SK-N-SH (cell line): ENCODE measurements around the gene UBE2E2. TPM values are rescaled to one million over a fixed set of nuclear protein-coding genes. Genes with fewer than 3 reads are reported as not detected.

Experiments used
- CTCF ChIA-PET: fragments of 300-600, 350-600 bp; formaldehyde crosslinking; extraction: SDS; loops from one replicate; lab custom pipeline; 2021; lab: Yijun Ruan, JAX
- POLR2A ChIA-PET: fragments of 350-600 bp; sonication (Branson Sonifier 250); formaldehyde crosslinking; extraction: SDS; loops from one replicate; lab custom pipeline; 2020; ENCODE audit warnings: antibody characterized with exemption, inconsistent platforms; lab: Yijun Ruan, JAX
- DNase-seq: peaks from one replicate; pipeline ENCODE4 v3.0.0; 2012
- H2AFZ ChIP-seq: fragments of 200-600 bp; sonication (generic); 2 replicates; pipeline ENCODE4 v1.8.1; 2016; ENCODE audit warnings: antibody characterized with exemption, mild to moderate bottlenecking, low read depth
- H3F3A ChIP-seq: fragments of 200-600 bp; sonication (generic); replicated peaks from 2 replicates; pipeline ENCODE3; 2016; ENCODE audit warnings: antibody characterized with exemption, mild to moderate bottlenecking; ENCODE audit not compliant: insufficient read depth
- H3K27ac ChIP-seq, 2 experiments: fragments of 200-500 bp in 1 of 2; fragments of 200-600 bp in 1 of 2; sonication (Bioruptor generic) in 1 of 2; sonication (generic), shearing (Covaris generic) in 1 of 2; 2 replicates each; pipeline versions ENCODE4 v1.5.1 to v1.6.1; 2014 to 2016; ENCODE audit warnings: low read depth in 2 of 2, inconsistent platforms in 1 of 2, low read length in 1 of 2, mild to moderate bottlenecking in 1 of 2, mixed read lengths in 1 of 2
- H3K27me3 ChIP-seq: fragments of 200-600 bp; sonication (generic), shearing (Covaris generic); 2 replicates; pipeline ENCODE4 v1.6.1; 2016; ENCODE audit warnings: mixed run types; ENCODE audit not compliant: insufficient read depth
- H3K36me3 ChIP-seq, 2 experiments: fragments of 200-500 bp in 1 of 2; fragments of 200-600 bp in 1 of 2; sonication (Bioruptor generic) in 1 of 2; sonication (generic) in 1 of 2; replicated peaks in 1 of 2; 2 replicates each; pipeline versions ENCODE3 to v1.5.1; 2014 to 2016; ENCODE audit warnings: low read length in 1 of 2, mild to moderate bottlenecking in 1 of 2; ENCODE audit not compliant: insufficient read depth in 2 of 2, control insufficient read depth in 1 of 2
- H3K4me1 ChIP-seq, 2 experiments: fragments of 200-500 bp in 1 of 2; fragments of 200-600 bp in 1 of 2; sonication (Bioruptor generic) in 1 of 2; sonication (generic), shearing (Covaris generic) in 1 of 2; 2 replicates each; pipeline versions ENCODE4 v1.5.1 to v1.6.1; 2014 to 2016; ENCODE audit warnings: low read depth in 1 of 2, low read length in 1 of 2, mixed run types in 1 of 2; ENCODE audit not compliant: insufficient read depth in 2 of 2, control insufficient read depth in 1 of 2
- H3K4me2 ChIP-seq: fragments of 200-600 bp; sonication (generic), shearing (Covaris generic); 2 replicates; pipeline ENCODE4 v1.6.1; 2017; ENCODE audit warnings: mixed run types
- H3K4me3 ChIP-seq, 2 experiments: fragments of 200-500 bp in 1 of 2; fragments of 200-600 bp in 1 of 2; sonication (Bioruptor generic) in 1 of 2; sonication (generic), shearing (Covaris generic) in 1 of 2; 2 replicates each; pipeline versions ENCODE4 v1.5.1 to v1.8.1; 2014 to 2016; ENCODE audit warnings: low read depth in 2 of 2, inconsistent platforms in 1 of 2, low read length in 1 of 2, mild to moderate bottlenecking in 1 of 2, mixed read lengths in 1 of 2, moderate library complexity in 1 of 2
- H3K79me2 ChIP-seq: fragments of 200-600 bp; sonication (generic); 2 replicates; pipeline ENCODE4 v1.8.1; 2017; ENCODE audit warnings: mild to moderate bottlenecking; ENCODE audit not compliant: insufficient read depth
- H3K9ac ChIP-seq: fragments of 200-600 bp; sonication (generic); 2 replicates; pipeline ENCODE4 v1.6.1; 2017; ENCODE audit warnings: mixed run types
- H3K9me2 ChIP-seq: fragments of 200-600 bp; sonication (generic); 2 replicates; pipeline ENCODE4 v1.6.1; 2017; ENCODE audit warnings: mixed run types
- H3K9me3 ChIP-seq: fragments of 200-600 bp; sonication (generic); 2 replicates; pipeline ENCODE4 v1.6.1; 2017; ENCODE audit warnings: mixed run types, mild to moderate bottlenecking, moderate library complexity
- H4K20me1 ChIP-seq: fragments of 200-600 bp; sonication (generic); 2 replicates; pipeline ENCODE4 v1.6.1; 2017; ENCODE audit warnings: mild to moderate bottlenecking, mixed run types; ENCODE audit not compliant: insufficient read depth
- CHD2 ChIP-seq: fragments of 150-350 bp; IDR thresholded peaks from 2 replicates; pipeline ENCODE4 v1.6.1; 2018; ENCODE audit warnings: low read length; ENCODE audit not compliant: partially characterized antibody
- CTCF ChIP-seq: fragments of 200-600 bp; sonication (generic); IDR thresholded peaks from 2 replicates; pipeline ENCODE4 v1.6.1; 2017; ENCODE audit warnings: antibody characterized with exemption, mild to moderate bottlenecking, moderate library complexity
- EP300 ChIP-seq, 2 experiments: IDR thresholded peaks; 2 replicates each; pipeline versions ENCODE4 v1.4.0 to v1.6.1; 2012; ENCODE audit warnings: borderline replicate concordance in 1 of 2, low read depth in 1 of 2, low read length in 1 of 2
- EZH2phosphoT487 ChIP-seq: fragments of 200-600 bp; sonication (generic); IDR thresholded peaks from 2 replicates; pipeline ENCODE4 v1.6.1; 2017; ENCODE audit warnings: low read depth, mixed run types, mild to moderate bottlenecking, antibody characterized with exemption, moderate library complexity, borderline replicate concordance
- FOXJ3 ChIP-seq: sonication (generic); formaldehyde crosslinking; IDR thresholded peaks from 2 replicates; pipeline ENCODE4 v1.5.1; 2020; ENCODE audit warnings: mild to moderate bottlenecking, missing genetic modification reagents
- FOXM1 ChIP-seq: IDR thresholded peaks from 2 replicates; pipeline ENCODE4 v1.4.0; 2012; ENCODE audit warnings: low read depth, mild to moderate bottlenecking
- GATA2 ChIP-seq: sonication (generic); formaldehyde crosslinking; IDR thresholded peaks from 2 replicates; pipeline ENCODE4 v1.5.0; 2020; ENCODE audit warnings: mild to moderate bottlenecking, missing genetic modification reagents
- MEF2A ChIP-seq: IDR thresholded peaks from 2 replicates; pipeline ENCODE4 v1.4.0; 2012; ENCODE audit warnings: low read depth, borderline replicate concordance
- MXI1 ChIP-seq: IDR thresholded peaks from 2 replicates; pipeline ENCODE4 v1.6.1; 2012; ENCODE audit warnings: mild to moderate bottlenecking, low read depth, low read length, improper control_type of control experiment
- RFX5 ChIP-seq: IDR thresholded peaks from 2 replicates; pipeline ENCODE4 v1.6.1; 2012; ENCODE audit warnings: mild to moderate bottlenecking, improper control_type of control experiment, low read length
- RXRA ChIP-seq: IDR thresholded peaks from 2 replicates; pipeline ENCODE4 v1.4.0; 2012; ENCODE audit warnings: low read depth, mild to moderate bottlenecking, borderline replicate concordance
- SIN3A ChIP-seq: IDR thresholded peaks from 2 replicates; pipeline ENCODE4 v1.6.1; 2012; ENCODE audit warnings: low read depth, mild to moderate bottlenecking, low read length, moderate library complexity, borderline replicate concordance
- SMC3 ChIP-seq: IDR thresholded peaks from 2 replicates; pipeline ENCODE4 v1.6.1; 2012; ENCODE audit warnings: low read depth, low read length, improper control_type of control experiment
- TAF1 ChIP-seq: IDR thresholded peaks from 2 replicates; pipeline ENCODE4 v1.6.1; 2012; ENCODE audit warnings: low read depth, mild to moderate bottlenecking, low read length, moderate library complexity, borderline replicate concordance
- TCF12 ChIP-seq: IDR thresholded peaks from 2 replicates; pipeline ENCODE4 v1.4.0; 2012
- TEAD4 ChIP-seq: IDR thresholded peaks from 2 replicates; pipeline ENCODE4 v1.4.0; 2012; ENCODE audit warnings: mild to moderate bottlenecking, borderline replicate concordance; ENCODE audit not compliant: insufficient read depth
- ZBTB33 ChIP-seq: IDR thresholded peaks from 2 replicates; pipeline ENCODE4 v1.4.0; 2012; ENCODE audit warnings: low read depth, borderline replicate concordance
- WGBS: methylation state at CpG from one replicate; pipeline ENCODE4 v1.1.6; 2017; ENCODE audit warnings: low lambda C conversion rate; 5-methylcytosine and 5-hydroxymethylcytosine counted together
- polyA plus RNA-seq, 3 experiments: library from polyadenylated mRNA; depleted of rRNA; stranded (reverse); fragments of >200 nt; gene quantifications; 2 replicates each; pipeline ENCODE4 v1.2.3, GENCODE V29; 2012

The UBE2E2 gene
- polyA plus RNA-seq, 1 of the 3 experiments (the other 2 are of a cell fraction): 46.4 TPM

GRCh38 chr3:23607184-23607847 is 404.2 kb downstream of the UBE2E2 start (continued):
- TF ChIP-seq ZBTB33: no peak

- WGBS: 73% methylated on average over 1 of the region's 2 CpGs
- POLR2A ChIA-PET: no interaction called here
- Histone ChIP-seq H3K4me3 (no peak overlapping the region), H2AFZ (no peak overlapping the region), H3K9ac (no peak overlapping the region), H3K9me3 (no peaks in the 10 kb centered on the region), H3K4me1 (peaks cover 0 to 14% of the 10 kb centered on the region in 2 experiments; a peak in 1 of 4 replicates), H3K4me2 (no peak overlapping the region), H4K20me1 (no peaks in the 10 kb centered on the region), H3F3A (no peaks in the 10 kb centered on the region), H3K79me2 (no peaks in the 10 kb centered on the region)
- no peak for TF ChIP-seq CTCF
- TF ChIP-seq FOXM1: no peak
- no peak for TF ChIP-seq SMC3
- TF ChIP-seq MEF2A: no peak
- no peak for TF ChIP-seq EZH2phosphoT487
- no peak for TF ChIP-seq TCF12
- no peak for TF ChIP-seq EP300 (IDR thresholded peaks at IDR 0.05; ENCODE audit: borderline replicate concordance in 1 of 2, low read depth in 1 of 2, low read length in 1 of 2)
- TF ChIP-seq GATA2 (CRISPR knock-in tag): no peak
- no peak for TF ChIP-seq SIN3A
- TF ChIP-seq FOXJ3 (CRISPR knock-in tag): no peak
- TF ChIP-seq RXRA: no peak
- TF ChIP-seq TEAD4: no peak
- no peak for TF ChIP-seq CHD2
- TF ChIP-seq TAF1: no peak
- no peak for TF ChIP-seq RFX5
- TF ChIP-seq MXI1: no peak
- TF ChIP-seq, all 33 proteins: peak for 0
- Histone ChIP-seq H3K9me2 (no peaks in the 10 kb centered on the region), H3K27ac (no peak overlapping the region), H3K36me3 (no peaks in the 10 kb centered on the region), H3K27me3 (no peaks in the 10 kb centered on the region)
- no peak for DNase-seq
- CTCF ChIA-PET: interaction anchor here (1.5 kb wide), 1 partner anchor 8 kb away, joined by 3 read pairs; no protein-coding TSS in a partner anchor
These were observed 405.5 kb downstream of the UBE2E2 start for GRCh38 chr3:23608650-23609049.
